Measurements from ENCODE around the gene OVCH2. TPM values are rescaled to one million over a fixed set of nuclear protein-coding genes. Genes with fewer than 3 reads are reported as not detected.

Gene OVCH2
- polyA plus RNA-seq, 3 donors = not detected

DNA sequence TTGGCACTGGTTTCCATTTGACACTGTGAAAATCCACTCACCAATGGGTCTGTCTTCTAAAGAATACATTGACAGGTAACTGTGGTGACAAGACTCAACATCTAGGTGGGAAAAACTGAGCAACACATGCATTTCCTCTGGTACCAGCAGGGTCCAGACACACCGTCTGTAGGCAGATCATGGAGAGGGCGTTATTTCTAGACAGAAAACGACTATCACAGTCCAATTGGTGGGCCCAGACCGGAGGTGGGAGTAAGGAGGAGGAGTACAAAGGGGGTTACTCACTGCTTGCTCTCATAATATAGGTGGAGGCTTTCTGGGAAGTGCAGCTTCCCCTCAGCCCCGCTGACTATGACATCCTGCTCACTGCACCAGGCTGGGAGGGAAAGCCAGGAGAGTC lies 9.9 kb downstream of the OVCH2 start:
- Histone ChIP-seq H3K27me3 (ENCODE audit: control insufficient read depth in 2 of 2, insufficient read depth in 2 of 2, low read length in 2 of 2) (peaks cover 23 to 27% of the 10 kb centered on the region in 2 donors), H3K9me3 (replicated peaks in 1 of 2; ENCODE audit: control insufficient read depth in 1 of 2, insufficient read depth in 1 of 2, low read length in 2 of 2) (no peaks in the 10 kb centered on the region), H2AFZ (ENCODE audit: insufficient read depth, low read depth, low read length, poor library complexity, severe bottlenecking) (no peak overlapping the region), H3K4me1 (ENCODE audit: control insufficient read depth in 1 of 2, insufficient read depth in 2 of 2, low read length in 2 of 2) (no peaks in the 10 kb centered on the region), H3K4me3 (replicated peaks in 1 of 3; ENCODE audit: low read depth in 2 of 3, low read length in 3 of 3) (no peak overlapping the region), H3K9ac (ENCODE audit: insufficient read depth, low read length, poor library complexity, severe bottlenecking) (no peak overlapping the region), H3K79me2 (ENCODE audit: insufficient read depth, low read length) (no peaks in the 10 kb centered on the region), H4K20me1 (ENCODE audit: insufficient read depth, low read length) (no peaks in the 10 kb centered on the region), H3K4me2 (replicated peaks; ENCODE audit: extremely low read depth, low read length, poor library complexity, severe bottlenecking) (no peak overlapping the region), H3K27ac (ENCODE audit: low read depth in 1 of 2, low read length in 2 of 2) (no peak overlapping the region), H3K36me3 (replicated peaks in 1 of 2; ENCODE audit: control insufficient read depth in 1 of 2, insufficient read depth in 2 of 2, low read length in 2 of 2) (no peaks in the 10 kb centered on the region)
- 100% methylated on average over 1 of the region's 5 CpGs for WGBS (ENCODE audit: insufficient coverage)
- H3K4me3 Mint-ChIP-seq = no peak overlapping the region
- intact Hi-C loops (cut with micrococcal nuclease) = loop anchor here in 1 of 2 donors (10.0 kb wide), 2 partner anchors 602 to 882 kb away; no protein-coding TSS in a partner anchor
- no peak overlapping the region for H3K27ac Mint-ChIP-seq
- DNase-seq = no peak
- H3K36me3 Mint-ChIP-seq = no peaks in the 10 kb centered on the region
- H3K4me1 Mint-ChIP-seq = no peaks in the 10 kb centered on the region
- peaks cover 19 to 39% (median 23%) of the 10 kb centered on the region in 3 donors for H3K27me3 Mint-ChIP-seq (ENCODE audit: low read depth in 3 of 3)
- TF ChIP-seq, protein P1, sequence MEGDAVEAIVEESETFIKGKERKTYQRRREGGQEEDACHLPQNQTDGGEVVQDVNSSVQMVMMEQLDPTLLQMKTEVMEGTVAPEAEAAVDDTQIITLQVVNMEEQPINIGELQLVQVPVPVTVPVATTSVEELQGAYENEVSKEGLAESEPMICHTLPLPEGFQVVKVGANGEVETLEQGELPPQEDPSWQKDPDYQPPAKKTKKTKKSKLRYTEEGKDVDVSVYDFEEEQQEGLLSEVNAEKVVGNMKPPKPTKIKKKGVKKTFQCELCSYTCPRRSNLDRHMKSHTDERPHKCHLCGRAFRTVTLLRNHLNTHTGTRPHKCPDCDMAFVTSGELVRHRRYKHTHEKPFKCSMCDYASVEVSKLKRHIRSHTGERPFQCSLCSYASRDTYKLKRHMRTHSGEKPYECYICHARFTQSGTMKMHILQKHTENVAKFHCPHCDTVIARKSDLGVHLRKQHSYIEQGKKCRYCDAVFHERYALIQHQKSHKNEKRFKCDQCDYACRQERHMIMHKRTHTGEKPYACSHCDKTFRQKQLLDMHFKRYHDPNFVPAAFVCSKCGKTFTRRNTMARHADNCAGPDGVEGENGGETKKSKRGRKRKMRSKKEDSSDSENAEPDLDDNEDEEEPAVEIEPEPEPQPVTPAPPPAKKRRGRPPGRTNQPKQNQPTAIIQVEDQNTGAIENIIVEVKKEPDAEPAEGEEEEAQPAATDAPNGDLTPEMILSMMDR (IDR thresholded peaks at IDR 0.05) = no peak
- no peaks in the 10 kb centered on the region for H3K9me3 Mint-ChIP-seq

GRCh38 chr11:7694235-7694634 lies 12.0 kb downstream of the OVCH2 start:
- H2AFZ ChIP-seq (ENCODE audit: insufficient read depth, low read depth, low read length, poor library complexity, severe bottlenecking) = no peak overlapping the region
- H3K79me2 ChIP-seq (ENCODE audit: insufficient read depth, low read length) = no peaks in the 10 kb centered on the region
- H3K4me3 ChIP-seq (replicated peaks in 1 of 3; ENCODE audit: low read depth in 2 of 3, low read length in 3 of 3) = no peak overlapping the region
- 80% methylated on average over 1 of the region's 3 CpGs for WGBS (ENCODE audit: insufficient coverage)
- H3K4me3 Mint-ChIP-seq = peak overlapping the region in 1 of 2 donors; percentile 62
- H3K36me3 ChIP-seq (replicated peaks in 1 of 2; ENCODE audit: control insufficient read depth in 1 of 2, insufficient read depth in 2 of 2, low read length in 2 of 2) = no peaks in the 10 kb centered on the region
- H3K36me3 Mint-ChIP-seq = no peaks in the 10 kb centered on the region
- no peaks in the 10 kb centered on the region for H3K4me1 Mint-ChIP-seq
- no peaks in the 10 kb centered on the region for H3K4me1 ChIP-seq (ENCODE audit: control insufficient read depth in 1 of 2, insufficient read depth in 2 of 2, low read length in 2 of 2)
- H3K27me3 ChIP-seq (ENCODE audit: control insufficient read depth in 2 of 2, insufficient read depth in 2 of 2, low read length in 2 of 2) = peaks cover 30 to 33% of the 10 kb centered on the region in 2 donors
- intact Hi-C loops (cut with micrococcal nuclease) = loop anchor here (5.0 to 10.0 kb wide), 3 partner anchors 597 to 879 kb away; no protein-coding TSS in a partner anchor
- no peak overlapping the region for H3K4me2 ChIP-seq (replicated peaks; ENCODE audit: extremely low read depth, low read length, poor library complexity, severe bottlenecking)
- no peaks in the 10 kb centered on the region for H3K9me3 Mint-ChIP-seq
- peaks cover 24 to 41% (median 30%) of the 10 kb centered on the region in 3 donors for H3K27me3 Mint-ChIP-seq (ENCODE audit: low read depth in 3 of 3)
- TF ChIP-seq, protein P1 (IDR thresholded peaks at IDR 0.05) = no peak
- no peaks in the 10 kb centered on the region for H3K9me3 ChIP-seq (replicated peaks in 1 of 2; ENCODE audit: control insufficient read depth in 1 of 2, insufficient read depth in 1 of 2, low read length in 2 of 2)
- no peaks in the 10 kb centered on the region for H4K20me1 ChIP-seq (ENCODE audit: insufficient read depth, low read length)
- no peak overlapping the region for H3K9ac ChIP-seq (ENCODE audit: insufficient read depth, low read length, poor library complexity, severe bottlenecking)
- DNase-seq = no peak
- peak overlapping the region in 1 of 7 donors; percentile 30 for H3K27ac Mint-ChIP-seq
- no peak overlapping the region for H3K27ac ChIP-seq (ENCODE audit: low read depth in 1 of 2, low read length in 2 of 2)

All from CD14-positive monocyte (primary cell).